Caco-2 (cell line): ENCODE results near the gene ZSWIM9. TPM values are rescaled to one million over a fixed set of nuclear protein-coding genes. Genes with fewer than 3 reads are reported as not detected.

Experiments used
- BruUV-seq: library from RNA; stranded (reverse); fragments of 400-500 nt; replicated peaks from 2 replicates; lab custom pipeline; 2021; lab: Mats Ljungman, UMichigan
- CTCF ChIA-PET: fragments of 300-600 bp; sonication (Branson Sonifier 250); formaldehyde crosslinking; loops from one replicate; lab custom pipeline; 2022; ENCODE audit warnings: antibody characterized with exemption; lab: Charles Lee
- POLR2A ChIA-PET: fragments of 300-600 bp; sonication (Branson Sonifier 250); formaldehyde crosslinking; loops from one replicate; lab custom pipeline; 2022; ENCODE audit warnings: antibody characterized with exemption; lab: Charles Lee
- DNase-seq, 2 experiments: peaks; one replicate each; pipeline versions ENCODE4 v3.0.0 to v3.0.0-alpha.2; 2020 to 2022
- H3K27me3 ChIP-seq: replicated peaks from 2 replicates; pipeline ENCODE4 v1.6.0; 2011; ENCODE audit warnings: low read length; ENCODE audit not compliant: control insufficient read depth, insufficient read depth
- H3K36me3 ChIP-seq: 2 replicates; pipeline ENCODE4 v1.5.1; 2011; ENCODE audit warnings: low read length; ENCODE audit not compliant: control insufficient read depth, insufficient read depth
- H3K4me1 ChIP-seq: fragments of 250-450 bp; sonication (Bioruptor Pico); 2 replicates; pipeline ENCODE4 v1.5.1; 2020; ENCODE audit warnings: mild to moderate bottlenecking
- H3K4me3 ChIP-seq: 2 replicates; pipeline ENCODE4 v1.5.1; 2011; ENCODE audit warnings: low read depth, mild to moderate bottlenecking, control low read depth, low read length
- H3K9me3 ChIP-seq: fragments of 250-450 bp; sonication (Bioruptor Pico); 2 replicates; pipeline ENCODE4 v1.5.1; 2020; ENCODE audit warnings: mild to moderate bottlenecking, moderate library complexity
- H3K27ac Mint-ChIP-seq: one replicate; pipeline ENCODE4 v1.8.0; 2022; ENCODE audit warnings: mixed read lengths; ENCODE audit not compliant: unreplicated experiment
- H3K27me3 Mint-ChIP-seq: one replicate; pipeline ENCODE4 v1.8.0; 2022; ENCODE audit warnings: mixed read lengths; ENCODE audit not compliant: insufficient read depth, unreplicated experiment
- H3K36me3 Mint-ChIP-seq: one replicate; pipeline ENCODE4 v1.8.0; 2022; ENCODE audit warnings: mild to moderate bottlenecking, mixed read lengths; ENCODE audit not compliant: insufficient read depth, unreplicated experiment
- H3K4me1 Mint-ChIP-seq: one replicate; pipeline ENCODE4 v1.8.0; 2022; ENCODE audit warnings: low read depth, mixed read lengths; ENCODE audit not compliant: unreplicated experiment
- H3K4me3 Mint-ChIP-seq: one replicate; pipeline ENCODE4 v1.8.0; 2022; ENCODE audit warnings: mild to moderate bottlenecking, moderate library complexity, mixed read lengths; ENCODE audit not compliant: unreplicated experiment
- H3K9me3 Mint-ChIP-seq: one replicate; pipeline ENCODE4 v1.8.0; 2022; ENCODE audit warnings: mixed read lengths; ENCODE audit not compliant: unreplicated experiment
- CTCF ChIP-seq, 2 experiments: fragments of 200-600 bp in 1 of 2; IDR thresholded peaks; 1 replicate in 1 of 2; 2 replicates in 1 of 2; pipeline versions ENCODE4 v1.5.1 to v1.8.0; 2011 to 2022; ENCODE audit warnings: antibody characterized with exemption in 1 of 2, control low read depth in 1 of 2, inconsistent platforms in 1 of 2, low read depth in 1 of 2, low read length in 1 of 2, mild to moderate bottlenecking in 1 of 2, moderate library complexity in 1 of 2; ENCODE audit not compliant: insufficient read depth in 1 of 2, severe bottlenecking in 1 of 2, unreplicated experiment in 1 of 2
- intact Hi-C: fragments of 100-400 bp; cut with micrococcal nuclease; formaldehyde crosslinking; loops from one replicate; pipeline ENCODE4 v1.10.0; 2022; ENCODE audit not compliant: unreplicated experiment
- total RNA-seq: library from RNA; stranded (reverse); gene quantifications from 2 replicates; pipeline ENCODE4 v1.2.3, GENCODE V29; 2022

Gene ZSWIM9
- total RNA-seq, 1 experiment from 2014 or later: 4.9 TPM

GRCh38 chr19:48133094-48133493 lies 37.4 kb upstream of the ZSWIM9 start:
- Mint-ChIP-seq H3K27ac (no peak overlapping the region), H3K4me1 (no peaks in the 10 kb centered on the region), H3K36me3 (peaks cover 26% of the 10 kb centered on the region), H3K4me3 (no peak overlapping the region), H3K9me3 (no peaks in the 10 kb centered on the region), H3K27me3 (no peaks in the 10 kb centered on the region)
- no peak for DNase-seq
- no peak for TF ChIP-seq CTCF (IDR thresholded peaks at IDR 0.05; ENCODE audit: insufficient read depth in 1 of 2, low read depth in 1 of 2, low read length in 1 of 2, severe bottlenecking in 1 of 2, unreplicated experiment in 1 of 2)
- CTCF ChIA-PET: no interaction called here
- H3K27me3 ChIP-seq: no peaks in the 10 kb centered on the region
- POLR2A ChIA-PET: no interaction called here
- no TSS peak for BruUV-seq
- H3K4me3 ChIP-seq: no peak overlapping the region
- intact Hi-C loops: no loop called here
- H3K4me1 ChIP-seq: no peaks in the 10 kb centered on the region
- H3K36me3 ChIP-seq: no peaks in the 10 kb centered on the region
- H3K9me3 ChIP-seq: no peaks in the 10 kb centered on the region

- DNase-seq: no peak
- Mint-ChIP-seq H3K4me3 (no peak overlapping the region), H3K4me1 (peaks cover 5% of the 10 kb centered on the region), H3K27me3 (no peaks in the 10 kb centered on the region), H3K27ac (no peak overlapping the region), H3K9me3 (no peaks in the 10 kb centered on the region), H3K36me3 (peaks cover 33% of the 10 kb centered on the region)
- intact Hi-C loops: no loop called here
- no TSS peak for BruUV-seq
- no peaks in the 10 kb centered on the region for H3K4me1 ChIP-seq
- H3K36me3 ChIP-seq: no peaks in the 10 kb centered on the region
- no peak for TF ChIP-seq CTCF (IDR thresholded peaks at IDR 0.05; ENCODE audit: insufficient read depth in 1 of 2, low read depth in 1 of 2, low read length in 1 of 2, severe bottlenecking in 1 of 2, unreplicated experiment in 1 of 2)
- H3K27me3 ChIP-seq: no peaks in the 10 kb centered on the region
- CTCF ChIA-PET: no interaction called here
- no peak overlapping the region for H3K4me3 ChIP-seq
- no peaks in the 10 kb centered on the region for H3K9me3 ChIP-seq
- POLR2A ChIA-PET: no interaction called here
Measured at GRCh38 chr19:48135411-48135810, 35.1 kb upstream of the ZSWIM9 start.

GRCh38 chr19:48136547-48136946 lies 33.9 kb upstream of the ZSWIM9 start:
- ChIA-PET POLR2A (no interaction called here), CTCF (interaction anchor here (0.6 kb wide), 1 partner anchor 1249 kb away, joined by 3 read pairs; no protein-coding TSS in a partner anchor)
- Histone ChIP-seq H3K9me3 (no peaks in the 10 kb centered on the region), H3K27me3 (no peaks in the 10 kb centered on the region), H3K36me3 (no peaks in the 10 kb centered on the region), H3K4me3 (no peak overlapping the region), H3K4me1 (no peaks in the 10 kb centered on the region)
- Mint-ChIP-seq H3K4me1 (peaks cover 5% of the 10 kb centered on the region), H3K27ac (no peak overlapping the region), H3K4me3 (no peak overlapping the region), H3K36me3 (peaks cover 33% of the 10 kb centered on the region), H3K9me3 (no peaks in the 10 kb centered on the region), H3K27me3 (no peaks in the 10 kb centered on the region)
- no TSS peak for BruUV-seq
- intact Hi-C loops: no loop called here
- DNase-seq: no peak
- no peak for TF ChIP-seq CTCF (IDR thresholded peaks at IDR 0.05; ENCODE audit: insufficient read depth in 1 of 2, low read depth in 1 of 2, low read length in 1 of 2, severe bottlenecking in 1 of 2, unreplicated experiment in 1 of 2)
